ENCODE results near the gene KCNG2.
"Not testable (repeated sequence)": the region's sequence is repeated elsewhere in the genome, so short reads cannot be mapped to it uniquely, and the experiment has no call there.

KCNG2 gene

GRCh38 chr18:79856119-79857007 lies 58.6 kb downstream of the KCNG2 start:
- DNase-seq = no peak

- no peak for DNase-seq
These were observed 59.4 kb downstream of the KCNG2 start for GRCh38 chr18:79857082-79857671.

GRCh38 chr18:79859314-79859713 lies 61.6 kb downstream of the KCNG2 start:
- no peak for DNase-seq

- DNase-seq = no peak
These were observed 63.9 kb downstream of the KCNG2 start for GRCh38 chr18:79861687-79862086.

- DNase-seq = no peak
These were observed 64.8 kb downstream of the KCNG2 start for GRCh38 chr18:79862562-79862961.

- no peak for DNase-seq
These were observed 65.6 kb downstream of the KCNG2 start for GRCh38 chr18:79863161-79864005.

- no peak for DNase-seq
These were observed 66.4 kb downstream of the KCNG2 start for GRCh38 chr18:79864006-79864725.

- DNase-seq = not testable (repeated sequence)
These were observed 67.2 kb downstream of the KCNG2 start for GRCh38 chr18:79864955-79865354.

- DNase-seq = not testable (repeated sequence)
These were observed 68.2 kb downstream of the KCNG2 start for GRCh38 chr18:79865951-79866350.

- DNase-seq = no peak
These were observed 69.3 kb downstream of the KCNG2 start for GRCh38 chr18:79866889-79867574.

GRCh38 chr18:79867666-79868065 lies 69.9 kb downstream of the KCNG2 start:
- no peak for DNase-seq

- no peak for DNase-seq
These were observed 70.5 kb downstream of the KCNG2 start for GRCh38 chr18:79868168-79868784.

GRCh38 chr18:79868811-79869541 lies 71.2 kb downstream of the KCNG2 start:
- no peak for DNase-seq

- DNase-seq = no peak
These were observed 72.0 kb downstream of the KCNG2 start for GRCh38 chr18:79869591-79870300.

GRCh38 chr18:79870301-79871025 lies 72.7 kb downstream of the KCNG2 start:
- no peak for DNase-seq

GRCh38 chr18:79871026-79871390 lies 73.3 kb downstream of the KCNG2 start:
- DNase-seq = no peak

- no peak for DNase-seq
These were observed 73.8 kb downstream of the KCNG2 start for GRCh38 chr18:79871481-79872091.

- DNase-seq = no peak
These were observed 75.0 kb downstream of the KCNG2 start for GRCh38 chr18:79872527-79873444.
